HG02623 (cell line): Measurements from ENCODE around the gene IRAK3.
"Not testable (repeated sequence)": the region's sequence is repeated elsewhere in the genome, so short reads cannot be mapped to it uniquely, and the experiment has no call there.

Experiments used
- ATAC-seq: cut with Tn5 transposase; IDR thresholded peaks from one replicate; pipeline ENCODE4 v1.9.1; 2021; ENCODE audit warnings: moderate library complexity; ENCODE audit not compliant: unreplicated experiment

IRAK3 gene

GRCh38 chr12:66211573-66211972 is 22.6 kb downstream of the IRAK3 start:
- not testable (repeated sequence) for ATAC-seq

GRCh38 chr12:66213011-66213410 is 24.0 kb downstream of the IRAK3 start:
- not testable (repeated sequence) for ATAC-seq

- no peak for ATAC-seq
These were observed 28.4 kb downstream of the IRAK3 start for GRCh38 chr12:66217342-66217917.

DNA sequence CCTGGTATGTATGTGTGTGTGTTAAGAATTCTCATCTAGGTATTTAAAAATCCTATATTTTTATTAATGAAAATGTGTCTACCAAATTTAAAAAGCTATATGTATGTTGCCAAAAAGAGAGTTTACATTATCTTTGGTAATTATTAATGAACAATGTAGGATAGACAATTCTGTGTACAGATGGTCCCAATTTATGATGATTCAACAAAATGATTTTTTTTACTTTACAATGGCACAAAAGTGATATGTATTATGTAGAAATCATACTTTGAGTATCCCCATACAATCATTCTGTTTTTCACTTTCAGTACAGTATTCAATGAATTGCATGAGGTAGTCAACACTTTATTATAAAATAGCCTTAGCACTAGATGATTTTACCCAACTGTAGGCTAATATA is 39.4 kb downstream of the IRAK3 start:
- no peak for ATAC-seq

DNA sequence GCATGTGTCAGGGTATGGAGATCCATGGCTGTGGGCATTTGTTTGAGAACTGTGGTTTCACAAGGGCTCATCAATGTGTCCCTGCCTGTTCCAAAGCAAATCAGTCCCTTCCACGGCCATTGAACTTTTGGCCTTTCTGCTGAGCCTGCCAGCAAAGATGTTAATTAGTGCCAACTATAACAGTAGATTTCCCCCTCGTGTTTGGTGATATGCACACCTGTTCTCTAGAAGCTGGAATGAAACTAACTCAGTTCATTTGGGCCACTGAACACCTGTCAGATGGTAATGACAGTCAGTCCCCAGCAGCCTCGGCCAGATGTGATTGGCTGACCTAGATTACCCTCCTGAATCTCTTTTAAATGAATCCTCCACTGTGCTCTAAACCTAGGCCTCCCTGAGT is 43.2 kb downstream of the IRAK3 start:
- ATAC-seq, result peak; percentile 37

GRCh38 chr12:66234037-66234693 is 45.2 kb downstream of the IRAK3 start:
- peak; percentile 80 for ATAC-seq

- ATAC-seq, result peak; percentile 49
These were observed 46.0 kb downstream of the IRAK3 start for GRCh38 chr12:66234773-66235625.

- ATAC-seq, result no peak
These were observed 46.7 kb downstream of the IRAK3 start for GRCh38 chr12:66235626-66236281.

GRCh38 chr12:66236282-66236675 is 47.3 kb downstream of the IRAK3 start:
- not testable (repeated sequence) for ATAC-seq

DNA sequence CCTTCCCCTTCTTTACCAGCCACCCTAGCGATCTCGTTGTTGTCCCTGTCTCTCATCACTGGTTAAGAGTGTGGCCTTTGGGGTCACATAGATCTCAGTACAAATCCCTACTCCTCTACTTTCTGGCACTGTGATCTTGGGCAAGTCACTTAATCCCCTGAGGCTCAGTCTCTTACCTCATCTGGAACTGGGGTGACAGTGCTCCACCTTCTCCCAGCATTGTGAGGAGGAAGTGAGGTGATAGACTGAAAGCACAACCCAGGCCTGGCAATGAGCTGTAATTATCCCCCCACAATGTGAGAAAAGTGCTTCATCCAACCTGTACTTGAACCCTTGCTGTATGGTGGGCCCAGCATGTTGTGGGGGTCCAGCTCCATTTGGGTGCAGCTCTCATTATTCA is 48.0 kb downstream of the IRAK3 start:
- ATAC-seq, result no peak

DNA sequence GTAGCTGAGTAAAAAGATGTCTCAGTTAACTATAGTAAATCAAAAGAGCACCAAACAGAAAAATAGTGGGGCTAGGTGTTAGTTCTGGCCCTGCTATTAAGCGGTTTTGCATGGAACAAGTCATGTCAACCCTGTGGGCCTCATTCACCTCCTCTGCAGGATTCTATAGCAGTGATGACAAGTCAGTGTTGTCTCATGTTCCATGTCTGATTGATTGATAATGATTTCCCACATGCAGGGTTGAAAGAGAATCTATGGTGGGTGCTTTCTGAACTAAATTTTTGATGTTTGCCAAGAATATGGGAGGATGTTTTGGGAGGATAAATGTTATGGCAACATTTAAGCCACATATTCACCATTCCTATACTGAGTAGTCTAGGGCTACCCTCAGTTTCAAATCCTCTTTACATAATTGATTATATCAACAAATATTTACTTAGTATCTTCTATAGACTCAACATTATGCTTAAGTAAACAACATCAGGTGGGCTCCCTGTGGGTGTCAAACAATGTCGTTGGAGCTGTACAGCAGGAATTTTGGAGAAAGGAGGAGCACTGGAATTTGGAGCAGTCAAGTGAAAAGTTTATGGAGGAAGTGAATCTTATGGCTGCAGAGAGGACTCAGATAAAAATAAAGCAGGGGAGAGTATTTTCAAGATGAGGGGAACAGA is 48.6 kb downstream of the IRAK3 start:
- no peak for ATAC-seq

DNA sequence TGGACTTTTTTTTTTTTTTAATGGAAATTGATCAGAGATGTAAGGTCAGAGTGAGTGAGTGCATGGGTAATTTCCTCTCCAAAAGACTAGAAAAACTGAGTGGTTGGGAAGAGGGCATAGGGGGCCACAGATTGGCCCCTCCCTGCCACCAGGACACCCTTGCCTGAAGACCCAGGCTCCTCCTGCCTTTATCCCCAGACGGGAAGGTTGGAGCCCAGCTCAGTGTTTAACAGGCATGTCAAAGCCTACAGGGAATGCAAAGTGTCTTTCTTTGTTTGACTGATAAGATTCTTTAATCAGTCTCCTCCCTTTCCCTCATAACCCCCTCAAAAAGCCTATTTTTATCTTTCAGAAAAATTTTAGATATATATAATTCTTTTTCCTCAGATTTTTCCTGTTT is 50.3 kb downstream of the IRAK3 start:
- no peak for ATAC-seq

DNA sequence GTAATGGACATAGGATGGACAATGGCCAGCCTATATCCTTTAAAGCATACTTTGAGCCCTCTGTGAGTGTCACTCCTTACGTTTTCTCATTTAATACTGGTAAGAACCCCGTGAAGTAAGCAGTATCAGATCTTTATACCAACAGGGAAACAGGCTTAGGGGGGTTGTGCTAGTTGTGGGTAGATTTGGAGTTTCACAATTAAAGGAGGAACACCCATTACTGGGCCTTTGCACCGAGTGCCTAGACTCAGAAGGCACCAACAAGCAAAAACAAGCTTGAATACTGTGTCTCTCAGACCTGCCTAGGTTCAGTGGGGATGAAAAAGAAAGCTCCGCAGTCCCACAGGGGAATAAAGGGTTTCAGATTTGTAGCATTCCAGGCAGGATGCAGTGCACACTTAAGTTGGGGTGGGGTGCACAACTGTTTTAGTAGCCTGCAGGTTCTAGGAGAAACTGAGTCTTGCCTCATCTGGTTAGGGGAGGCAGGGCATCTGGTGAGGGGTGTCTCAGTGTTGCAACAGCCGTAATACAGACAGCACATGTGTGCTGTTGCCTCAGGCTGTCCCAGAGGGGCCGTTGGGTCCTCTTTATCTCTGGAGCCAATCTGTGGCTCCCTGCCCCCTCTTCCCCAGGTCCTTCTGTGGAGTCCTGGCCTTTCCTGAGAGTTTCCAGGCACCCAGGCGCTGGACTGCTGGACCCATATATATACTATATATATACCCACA is 51.2 kb downstream of the IRAK3 start:
- no peak for ATAC-seq

GRCh38 chr12:66241061-66242043 is 52.3 kb downstream of the IRAK3 start:
- no peak for ATAC-seq

DNA sequence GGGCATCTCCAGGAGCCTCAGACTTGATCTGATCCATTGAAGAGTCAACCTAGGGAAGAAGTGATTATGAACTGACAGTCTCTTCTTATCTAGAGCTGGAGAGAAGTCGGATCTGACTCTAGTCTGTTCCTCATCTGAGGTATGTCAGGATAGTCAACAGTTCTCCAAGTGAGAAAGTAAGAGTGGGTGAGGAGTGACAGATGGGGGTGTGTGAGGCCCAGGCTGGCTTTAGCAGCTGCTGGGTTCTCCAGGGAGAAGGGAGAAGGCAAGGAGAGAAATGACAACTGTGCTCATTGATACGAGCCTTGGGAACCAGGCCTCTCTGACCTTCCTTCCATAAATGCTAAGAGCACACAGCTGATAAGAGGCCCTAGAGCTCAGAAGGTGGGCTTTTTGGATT is 53.3 kb downstream of the IRAK3 start:
- ATAC-seq, result no peak

DNA sequence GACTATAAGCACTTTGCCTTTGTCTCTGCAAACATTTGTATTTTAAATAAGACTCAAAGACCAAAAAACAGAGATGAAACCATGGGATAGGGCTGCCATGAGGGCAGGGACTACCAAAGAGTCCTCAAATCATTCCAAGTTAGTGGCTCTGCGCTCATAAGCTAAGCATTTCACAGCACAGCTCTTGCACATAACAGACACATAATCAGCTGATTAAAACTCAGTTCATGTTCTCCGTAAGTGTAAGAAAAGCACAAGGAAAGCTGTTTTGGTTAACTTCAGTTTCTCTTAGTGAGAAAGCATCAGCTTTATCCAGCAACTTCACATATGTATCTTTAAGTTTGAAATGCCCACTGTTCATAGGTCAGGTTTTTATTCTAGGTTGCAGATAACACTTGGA is 54.9 kb downstream of the IRAK3 start:
- no peak for ATAC-seq

- ATAC-seq, result no peak
These were observed 55.4 kb downstream of the IRAK3 start for GRCh38 chr12:66244446-66244845.

GRCh38 chr12:66247741-66248140 is 58.7 kb downstream of the IRAK3 start:
- no peak for ATAC-seq

GRCh38 chr12:66251049-66251448 is 62.0 kb downstream of the IRAK3 start:
- ATAC-seq, result no peak
